ENCODE data around the gene LANCL2.
A peak's percentile ranks its signal among the peaks of the same experiment; 100 is the strongest.
"Not testable (repeated sequence)": the region's sequence is repeated elsewhere in the genome, so short reads cannot be mapped to it uniquely, and the experiment has no call there.

LANCL2 gene

GRCh38 chr7:55471594-55471993 lies 106.5 kb downstream of the LANCL2 start:
- not testable (repeated sequence) for H3K9ac ChIP-seq (ENCODE audit: low read depth, low read length, poor library complexity); H3K14ac ChIP-seq (ENCODE audit: low read length); H3K27ac ChIP-seq (replicated peaks; ENCODE audit: low read length); H3K18ac ChIP-seq (ENCODE audit: low read length); H3K4ac ChIP-seq (ENCODE audit: low read length); H4K91ac ChIP-seq (ENCODE audit: low read depth, low read length, poor library complexity); H2BK5ac ChIP-seq (ENCODE audit: low read length); H2AFZ ChIP-seq (ENCODE audit: low read length); H3K4me2 ChIP-seq (ENCODE audit: insufficient read depth, low read length, poor library complexity, severe bottlenecking); H3K4me1 ChIP-seq (ENCODE audit: control insufficient read depth in 2 of 2, insufficient read depth in 1 of 2, low read depth in 1 of 2, low read length in 2 of 2); H2AK5ac ChIP-seq (ENCODE audit: low read depth, low read length); H2BK12ac ChIP-seq (ENCODE audit: low read length); H2BK120ac ChIP-seq (ENCODE audit: low read depth, low read length); H4K8ac ChIP-seq (ENCODE audit: low read depth, low read length); H3K27me3 ChIP-seq (ENCODE audit: control insufficient read depth in 3 of 3, insufficient read depth in 3 of 3, low read depth in 1 of 3, low read length in 3 of 3); H3K23ac ChIP-seq (ENCODE audit: low read depth, low read length, poor library complexity); H3K4me3 ChIP-seq (ENCODE audit: low read length in 2 of 2); H2BK15ac ChIP-seq (ENCODE audit: low read length); DNase-seq (ENCODE audit: low spot score)
- Histone ChIP-seq H3K79me1 (ENCODE audit: low read depth, low read length) (peaks cover 14% of the 10 kb centered on the region), H3K9me3 (replicated peaks in 1 of 2; ENCODE audit: control insufficient read depth in 2 of 2, insufficient read depth in 1 of 2, low read depth in 1 of 2, low read length in 2 of 2) (peaks cover 8 to 13% of the 10 kb centered on the region in 2 donors), H3K36me3 (replicated peaks in 1 of 2; ENCODE audit: control insufficient read depth in 2 of 2, insufficient read depth in 2 of 2, low read length in 2 of 2) (peaks cover 7 to 42% of the 10 kb centered on the region in 2 donors)
- no CpG with 5 or more reads among the region's 9 CpGs for WGBS, 2 donors (ENCODE audit: extremely low coverage in 2 of 2, insufficient read length in 2 of 2, insufficient replicate concordance in 1 of 2)

DNA sequence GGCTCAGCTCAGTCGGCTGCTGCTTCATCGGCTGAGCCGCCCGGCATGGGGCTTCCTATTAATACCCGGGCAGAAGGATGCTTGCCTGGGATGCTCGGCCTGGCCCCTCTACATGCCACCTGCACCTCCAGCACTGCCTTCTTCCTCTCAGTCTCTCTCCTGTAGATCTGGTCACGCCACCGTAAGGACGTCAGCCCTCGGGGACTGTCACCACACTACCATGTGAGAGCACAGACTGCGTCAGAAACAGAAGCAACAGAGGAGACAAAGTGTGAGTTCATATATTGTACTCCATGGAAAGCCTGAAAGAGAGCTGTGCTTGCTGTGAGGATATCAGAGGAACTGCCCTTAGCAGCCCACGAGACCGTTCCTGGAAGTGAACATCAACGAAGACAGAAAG lies 107.3 kb downstream of the LANCL2 start:
- H3K14ac ChIP-seq (ENCODE audit: low read length); H3K27ac ChIP-seq (replicated peaks; ENCODE audit: low read length); H2BK120ac ChIP-seq (ENCODE audit: low read depth, low read length); H3K4me1 ChIP-seq (ENCODE audit: control insufficient read depth in 2 of 2, insufficient read depth in 1 of 2, low read depth in 1 of 2, low read length in 2 of 2); H3K9me3 ChIP-seq (replicated peaks in 1 of 2; ENCODE audit: control insufficient read depth in 2 of 2, insufficient read depth in 1 of 2, low read depth in 1 of 2, low read length in 2 of 2); H2AK5ac ChIP-seq (ENCODE audit: low read depth, low read length); H2BK15ac ChIP-seq (ENCODE audit: low read length); H3K27me3 ChIP-seq (ENCODE audit: control insufficient read depth in 3 of 3, insufficient read depth in 3 of 3, low read depth in 1 of 3, low read length in 3 of 3); H3K4ac ChIP-seq (ENCODE audit: low read length); H2BK5ac ChIP-seq (ENCODE audit: low read length); H4K91ac ChIP-seq (ENCODE audit: low read depth, low read length, poor library complexity); H3K4me3 ChIP-seq (ENCODE audit: low read length in 2 of 2); H3K18ac ChIP-seq (ENCODE audit: low read length); H3K4me2 ChIP-seq (ENCODE audit: insufficient read depth, low read length, poor library complexity, severe bottlenecking); H4K8ac ChIP-seq (ENCODE audit: low read depth, low read length); H2AFZ ChIP-seq (ENCODE audit: low read length); H3K23ac ChIP-seq (ENCODE audit: low read depth, low read length, poor library complexity); DNase-seq (ENCODE audit: low spot score); H2BK12ac ChIP-seq (ENCODE audit: low read length); H3K9ac ChIP-seq (ENCODE audit: low read depth, low read length, poor library complexity): not testable (repeated sequence)
- Histone ChIP-seq H3K79me1 (ENCODE audit: low read depth, low read length) (peaks cover 14% of the 10 kb centered on the region), H3K36me3 (replicated peaks in 1 of 2; ENCODE audit: control insufficient read depth in 2 of 2, insufficient read depth in 2 of 2, low read length in 2 of 2) (peaks cover 7 to 41% of the 10 kb centered on the region in 2 donors)
- no CpG with 5 or more reads among the region's 14 CpGs for WGBS, 2 donors (ENCODE audit: extremely low coverage in 2 of 2, insufficient read length in 2 of 2, insufficient replicate concordance in 1 of 2)

DNA sequence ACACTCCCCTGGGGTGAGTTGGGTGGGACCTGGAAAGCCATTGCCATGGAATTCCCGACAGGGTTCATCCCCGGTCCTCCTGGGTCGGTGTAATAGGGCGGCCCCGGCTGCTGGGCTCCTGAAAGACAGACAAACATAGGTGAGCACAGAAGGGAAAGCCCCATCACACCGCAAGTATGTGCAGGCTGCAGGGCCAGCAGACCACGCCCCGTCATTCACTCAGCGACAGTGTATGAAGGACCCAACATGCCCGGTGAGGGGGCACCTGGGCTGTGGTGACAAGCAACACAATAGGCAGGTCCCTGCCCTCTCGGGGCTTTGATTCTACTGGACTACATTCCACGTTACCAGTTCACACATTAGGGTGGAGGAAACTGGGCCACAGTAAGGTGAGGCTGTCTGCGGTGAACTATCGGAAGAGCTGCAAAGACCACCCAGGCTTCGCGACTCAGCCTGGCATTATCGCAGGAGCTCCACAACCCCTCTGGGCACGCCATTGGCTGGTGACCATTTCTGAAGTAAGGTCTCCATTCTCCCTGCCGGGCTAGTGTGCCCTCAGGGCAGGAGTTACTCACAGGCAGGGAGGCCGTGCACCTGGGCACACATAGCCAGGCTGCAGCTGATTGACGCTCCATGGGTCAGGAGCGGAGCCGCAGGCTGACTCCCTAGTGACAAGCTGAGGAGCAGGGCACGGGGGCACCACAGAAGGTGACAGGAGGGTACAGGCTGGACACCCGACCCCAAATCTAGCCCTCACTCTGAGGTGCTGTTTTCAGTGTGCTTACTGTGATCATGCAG lies 108.0 kb downstream of the LANCL2 start:
- WGBS, 2 donors (ENCODE audit: extremely low coverage in 2 of 2, insufficient read length in 2 of 2, insufficient replicate concordance in 1 of 2) = no CpG with 5 or more reads among the region's 25 CpGs
- DNase-seq (ENCODE audit: low spot score) = no peak
- H3K4me1 ChIP-seq (ENCODE audit: control insufficient read depth in 2 of 2, insufficient read depth in 1 of 2, low read depth in 1 of 2, low read length in 2 of 2) = peaks cover 3 to 7% of the 10 kb centered on the region in 2 donors
- no peak overlapping the region for H3K27ac ChIP-seq (replicated peaks; ENCODE audit: low read length)
- no peak overlapping the region for H3K18ac ChIP-seq (ENCODE audit: low read length)
- H2AFZ ChIP-seq (ENCODE audit: low read length) = no peak overlapping the region
- H3K23ac ChIP-seq (ENCODE audit: low read depth, low read length, poor library complexity) = peak overlapping the region; percentile 55
- no peak overlapping the region for H2AK5ac ChIP-seq (ENCODE audit: low read depth, low read length)
- H2BK12ac ChIP-seq (ENCODE audit: low read length) = no peak overlapping the region
- peaks cover 5 to 38% of the 10 kb centered on the region in 2 donors for H3K36me3 ChIP-seq (replicated peaks in 1 of 2; ENCODE audit: control insufficient read depth in 2 of 2, insufficient read depth in 2 of 2, low read length in 2 of 2)
- H3K79me1 ChIP-seq (ENCODE audit: low read depth, low read length) = peaks cover 14% of the 10 kb centered on the region
- H3K4me3 ChIP-seq (ENCODE audit: low read length in 2 of 2) = no peak overlapping the region
- no peak overlapping the region for H2BK5ac ChIP-seq (ENCODE audit: low read length)
- no peak overlapping the region for H3K4ac ChIP-seq (ENCODE audit: low read length)
- no peak overlapping the region for H3K9ac ChIP-seq (ENCODE audit: low read depth, low read length, poor library complexity)
- no peaks in the 10 kb centered on the region for H3K27me3 ChIP-seq (ENCODE audit: control insufficient read depth in 3 of 3, insufficient read depth in 3 of 3, low read depth in 1 of 3, low read length in 3 of 3)
- peaks cover 0 to 2% of the 10 kb centered on the region in 2 donors for H3K9me3 ChIP-seq (replicated peaks in 1 of 2; ENCODE audit: control insufficient read depth in 2 of 2, insufficient read depth in 1 of 2, low read depth in 1 of 2, low read length in 2 of 2)
- no peak overlapping the region for H2BK15ac ChIP-seq (ENCODE audit: low read length)
- no peak overlapping the region for H4K91ac ChIP-seq (ENCODE audit: low read depth, low read length, poor library complexity)
- no peak overlapping the region for H2BK120ac ChIP-seq (ENCODE audit: low read depth, low read length)
- H3K14ac ChIP-seq (ENCODE audit: low read length) = no peak overlapping the region
- H4K8ac ChIP-seq (ENCODE audit: low read depth, low read length) = no peak overlapping the region
- H3K4me2 ChIP-seq (ENCODE audit: insufficient read depth, low read length, poor library complexity, severe bottlenecking) = no peak overlapping the region

DNA sequence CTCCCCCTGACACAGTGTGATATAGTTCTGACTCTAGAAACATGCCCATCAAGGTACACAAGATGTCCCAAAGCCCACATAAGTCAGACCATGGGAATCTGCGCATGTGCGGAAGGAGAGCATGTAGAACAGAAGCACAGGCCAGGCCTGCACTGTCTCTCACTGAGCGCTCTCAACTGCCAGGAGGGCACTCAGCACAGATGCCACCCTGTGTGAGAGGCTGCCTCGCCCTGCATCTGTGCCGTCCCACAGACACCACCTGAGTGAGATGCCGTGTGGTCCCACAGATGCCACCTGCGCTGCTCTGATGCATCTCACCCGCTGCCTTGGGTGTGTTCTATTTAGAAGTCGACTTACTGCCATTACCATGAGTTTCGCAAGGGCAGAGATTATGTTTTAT lies 108.8 kb downstream of the LANCL2 start:
- Histone ChIP-seq H2BK120ac (ENCODE audit: low read depth, low read length) (no peak overlapping the region), H3K4ac (ENCODE audit: low read length) (no peak overlapping the region), H2AK5ac (ENCODE audit: low read depth, low read length) (no peak overlapping the region), H2BK12ac (ENCODE audit: low read length) (no peak overlapping the region), H4K8ac (ENCODE audit: low read depth, low read length) (peak overlapping the region; percentile 29), H3K4me1 (ENCODE audit: control insufficient read depth in 2 of 2, insufficient read depth in 1 of 2, low read depth in 1 of 2, low read length in 2 of 2) (peaks cover 3 to 8% of the 10 kb centered on the region in 2 donors), H3K4me3 (ENCODE audit: low read length in 2 of 2) (no peak overlapping the region), H3K14ac (ENCODE audit: low read length) (peak overlapping the region; percentile 82), H3K36me3 (replicated peaks in 1 of 2; ENCODE audit: control insufficient read depth in 2 of 2, insufficient read depth in 2 of 2, low read length in 2 of 2) (peaks cover 3 to 31% of the 10 kb centered on the region in 2 donors), H2BK15ac (ENCODE audit: low read length) (no peak overlapping the region), H3K27ac (replicated peaks; ENCODE audit: low read length) (no peak overlapping the region), H2BK5ac (ENCODE audit: low read length) (no peak overlapping the region), H3K79me1 (ENCODE audit: low read depth, low read length) (peaks cover 14% of the 10 kb centered on the region), H3K18ac (ENCODE audit: low read length) (peak overlapping the region; percentile 7), H3K9ac (ENCODE audit: low read depth, low read length, poor library complexity) (peak overlapping the region; percentile 77), H4K91ac (ENCODE audit: low read depth, low read length, poor library complexity) (no peak overlapping the region), H2AFZ (ENCODE audit: low read length) (no peak overlapping the region), H3K9me3 (replicated peaks in 1 of 2; ENCODE audit: control insufficient read depth in 2 of 2, insufficient read depth in 1 of 2, low read depth in 1 of 2, low read length in 2 of 2) (no peaks in the 10 kb centered on the region), H3K4me2 (ENCODE audit: insufficient read depth, low read length, poor library complexity, severe bottlenecking) (no peak overlapping the region), H3K27me3 (ENCODE audit: control insufficient read depth in 3 of 3, insufficient read depth in 3 of 3, low read depth in 1 of 3, low read length in 3 of 3) (no peaks in the 10 kb centered on the region), H3K23ac (ENCODE audit: low read depth, low read length, poor library complexity) (no peak overlapping the region)
- DNase-seq (ENCODE audit: low spot score) = no peak
- WGBS, 2 donors (ENCODE audit: extremely low coverage in 2 of 2, insufficient read length in 2 of 2, insufficient replicate concordance in 1 of 2) = no CpG with 5 or more reads among the region's 10 CpGs

Data from neuronal stem cell (in vitro differentiated cells).